GM19193 (cell line): Measurements from ENCODE around the gene ECPAS.

Source experiments
- POLR2A ChIP-seq: IDR thresholded peaks from 4 replicates; pipeline ENCODE4 v1.6.1; 2011; ENCODE audit not compliant: insufficient read depth, insufficient read length; ENCODE audit errors: extremely low read depth

ECPAS gene

DNA sequence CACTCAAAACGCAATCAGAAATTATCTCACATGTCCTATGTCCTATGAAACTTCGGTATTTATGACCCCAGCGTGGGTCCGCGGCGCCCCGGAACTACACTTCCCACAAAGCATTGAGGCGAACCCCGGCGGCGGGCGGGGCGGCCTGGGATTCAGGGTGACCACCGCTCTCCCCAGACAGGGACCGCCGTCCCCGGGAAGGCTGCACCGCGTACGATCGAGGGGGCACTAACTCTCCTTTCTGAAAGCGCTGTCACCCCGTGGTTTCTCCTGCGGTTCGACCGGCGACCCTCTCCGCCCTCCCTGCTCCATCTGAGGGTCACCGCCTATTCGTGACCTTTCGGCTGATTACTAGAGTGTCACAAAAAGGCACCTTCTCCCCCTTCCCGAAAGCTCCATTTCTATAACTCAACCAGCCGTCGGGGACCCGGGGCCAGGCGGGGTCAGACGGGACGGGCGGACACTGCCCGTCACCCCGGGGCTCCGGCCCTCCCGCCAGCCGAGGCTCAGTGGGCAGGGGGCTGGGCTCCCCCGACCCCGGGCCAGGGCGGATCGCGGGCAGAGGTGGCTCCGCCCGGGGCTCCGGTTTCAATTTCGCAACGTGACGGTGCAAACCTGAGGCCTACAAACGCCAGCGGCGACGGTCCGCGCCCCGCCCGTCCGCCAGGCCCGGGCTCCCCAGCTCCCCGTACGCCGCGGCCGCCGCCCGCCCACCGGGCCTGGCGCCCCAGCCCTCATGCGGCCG is 1.3 kb downstream of the ECPAS start:
- peak; percentile 67 for TF ChIP-seq POLR2A

DNA sequence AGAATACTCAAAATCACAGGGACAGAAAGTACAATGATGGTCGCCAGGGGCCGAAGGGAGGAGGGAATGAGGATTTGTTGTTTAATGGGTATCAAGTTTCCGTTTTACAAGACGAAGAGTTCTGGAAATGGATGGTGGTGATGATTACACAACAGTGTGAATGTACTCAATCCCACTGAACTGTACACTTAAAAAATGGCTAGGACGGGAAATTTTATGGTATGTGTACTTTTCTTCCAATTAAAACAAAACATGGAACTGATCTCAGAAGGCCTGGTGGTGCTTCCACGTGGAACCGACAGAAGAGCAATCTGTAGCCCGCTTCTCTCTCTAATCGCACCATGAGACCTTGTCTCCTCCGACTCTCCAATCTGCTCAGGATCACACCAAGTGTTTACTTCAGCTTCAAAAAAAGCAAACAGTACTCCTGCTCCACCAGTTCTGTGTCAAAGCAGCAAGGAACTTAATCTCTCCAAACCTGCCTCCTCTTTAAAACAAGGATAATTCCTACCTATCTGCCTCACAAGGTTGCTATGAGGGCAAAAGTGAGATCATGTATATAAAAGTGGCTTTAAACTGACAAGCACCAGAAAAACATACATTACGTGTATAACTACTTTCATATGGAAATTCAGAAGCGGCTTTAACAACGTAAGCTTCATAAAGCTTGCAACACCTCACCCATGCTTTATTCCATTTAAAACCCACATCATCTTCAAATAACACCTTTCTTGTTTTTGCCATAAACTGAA is 2.1 kb downstream of the ECPAS start:
- TF ChIP-seq POLR2A: no peak

DNA sequence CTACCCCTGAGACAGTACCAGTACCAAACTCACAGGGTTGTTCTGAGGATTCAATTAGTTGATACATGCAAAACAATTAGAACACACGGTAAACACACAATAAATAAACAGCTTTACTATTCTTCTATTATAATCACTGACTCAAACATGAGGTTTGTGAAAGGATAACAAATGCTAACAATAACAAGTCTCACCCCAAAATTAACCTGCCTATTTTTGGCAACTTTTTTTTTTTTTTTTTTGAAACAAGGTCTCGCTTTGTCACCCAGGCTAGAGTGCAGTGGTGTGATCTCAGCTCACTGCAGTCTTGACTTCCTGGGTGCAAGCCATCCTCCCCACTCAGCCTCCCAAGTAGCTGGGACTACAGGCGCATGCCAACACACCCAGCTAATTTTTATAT is 6.5 kb downstream of the ECPAS start:
- TF ChIP-seq POLR2A: no peak

DNA sequence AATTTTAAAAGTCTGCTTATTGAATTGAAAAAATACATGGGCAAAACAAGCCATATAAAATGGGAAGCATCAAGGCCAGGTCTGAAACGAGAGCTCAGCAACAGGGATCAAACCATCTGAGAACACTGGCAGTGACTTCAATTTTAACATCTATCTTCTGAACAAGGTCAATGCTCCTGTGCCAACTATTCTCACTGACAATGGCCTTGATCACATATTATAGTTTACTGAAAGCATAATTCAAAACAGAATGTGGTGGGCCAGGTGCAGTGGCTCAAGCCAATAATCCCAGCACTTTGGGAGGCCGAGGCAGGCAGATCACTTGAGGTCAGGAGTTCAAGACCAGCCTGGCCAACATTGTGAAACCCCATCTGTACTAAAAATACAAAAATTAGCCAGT is 9.0 kb downstream of the ECPAS start:
- no peak for TF ChIP-seq POLR2A

DNA sequence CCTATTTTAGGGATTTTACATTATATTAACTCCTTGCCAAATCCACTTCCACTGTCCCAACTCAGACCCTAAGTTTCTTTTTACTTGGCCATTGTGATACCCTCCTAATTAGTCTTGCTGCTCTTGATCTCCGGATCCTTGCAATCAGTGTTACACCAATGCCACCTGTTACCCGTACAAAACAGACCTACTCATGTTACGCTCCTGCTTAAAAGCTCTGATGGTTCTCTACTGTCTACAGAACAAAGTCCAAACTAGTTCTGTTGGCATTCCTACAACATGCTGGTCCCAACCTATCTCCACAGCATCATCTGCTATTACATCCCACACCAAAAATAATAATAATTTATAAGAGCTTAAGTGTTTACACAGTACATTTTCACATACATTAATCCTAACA is 9.8 kb downstream of the ECPAS start:
- no peak for TF ChIP-seq POLR2A

DNA sequence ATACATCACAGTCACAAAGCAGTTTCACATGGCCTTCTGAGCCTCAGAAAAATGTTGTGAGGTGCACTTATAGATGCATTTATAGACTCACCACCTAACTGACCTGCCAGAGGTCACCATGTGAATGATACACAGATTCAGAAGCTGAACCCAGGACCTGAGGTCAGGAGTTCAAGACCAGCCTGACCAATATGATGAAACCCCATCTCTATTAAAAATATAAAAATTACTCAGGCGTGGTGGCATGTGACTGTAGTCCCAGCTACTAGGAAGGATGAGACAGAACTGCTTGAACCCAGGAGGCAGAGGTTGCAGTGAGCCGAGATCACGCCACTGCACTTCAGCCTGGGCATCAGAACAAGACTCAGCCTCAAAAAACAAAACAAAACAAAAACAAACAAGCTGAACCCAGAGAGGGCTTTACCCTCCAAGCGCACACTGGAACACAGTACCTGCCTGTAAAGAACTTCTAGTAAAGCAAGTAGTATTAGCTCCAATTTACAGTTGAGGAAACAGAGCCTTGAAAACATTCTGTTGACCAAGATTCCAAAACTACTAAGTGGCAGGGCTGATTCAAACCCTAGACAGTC is 16.3 kb downstream of the ECPAS start:
- no peak for TF ChIP-seq POLR2A

DNA sequence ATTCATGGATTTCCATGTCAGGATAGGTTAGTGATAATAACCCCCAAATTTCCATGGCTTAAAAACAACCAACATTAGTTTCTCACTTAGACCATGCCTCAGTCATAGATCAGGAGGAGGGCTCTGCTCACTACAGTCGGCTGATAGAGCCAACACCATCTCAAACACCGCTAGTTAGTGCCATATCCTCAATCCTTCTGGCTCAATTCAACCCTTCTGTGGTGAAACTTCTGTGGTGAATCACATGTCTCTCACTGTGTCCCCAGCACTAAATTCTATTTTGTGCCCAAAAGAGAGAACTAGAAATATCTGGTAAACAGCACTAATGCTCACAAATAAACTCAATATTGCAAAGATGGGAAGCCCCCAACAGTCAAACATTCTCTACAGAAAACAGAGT is 21.1 kb downstream of the ECPAS start:
- no peak for TF ChIP-seq POLR2A

DNA sequence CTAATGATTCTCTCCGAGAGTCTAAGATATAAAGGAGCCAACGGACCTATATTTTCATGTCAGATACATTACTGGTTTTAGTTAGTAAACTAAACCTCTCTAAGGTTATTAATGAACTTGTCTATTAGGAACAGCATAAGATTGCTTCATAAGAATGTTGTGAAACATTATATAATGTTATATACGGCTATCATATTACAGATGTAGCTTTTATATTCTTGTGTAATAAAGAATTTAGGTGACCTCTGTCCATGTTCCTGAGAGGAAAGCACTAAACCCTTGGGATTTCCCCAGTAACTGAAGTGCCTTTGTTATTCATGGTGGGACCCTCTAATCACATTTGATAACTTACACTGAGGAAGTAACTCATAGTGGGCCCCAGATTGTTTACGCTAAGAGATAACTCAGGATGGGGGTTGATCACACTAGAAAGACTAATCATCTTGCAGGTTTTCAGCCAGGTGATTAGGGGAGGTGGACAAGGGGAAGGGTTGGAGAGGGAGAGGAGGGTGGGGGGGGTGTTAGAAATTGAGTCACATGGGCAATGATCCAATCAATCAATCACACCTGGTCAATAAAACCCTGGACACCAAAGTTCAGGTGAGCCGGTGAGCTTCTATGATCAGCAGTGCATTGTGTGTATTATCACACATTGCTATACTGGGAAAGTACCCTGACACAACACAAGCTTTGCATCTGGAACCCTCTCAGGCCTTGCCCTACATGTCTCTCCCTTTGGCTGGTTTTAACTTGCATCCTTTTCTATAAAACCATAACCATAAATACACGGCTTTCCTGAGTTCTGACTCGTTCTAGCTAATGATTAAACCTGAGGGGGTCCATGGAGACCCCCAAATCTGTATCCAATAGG is 25.8 kb downstream of the ECPAS start:
- no peak for TF ChIP-seq POLR2A

DNA sequence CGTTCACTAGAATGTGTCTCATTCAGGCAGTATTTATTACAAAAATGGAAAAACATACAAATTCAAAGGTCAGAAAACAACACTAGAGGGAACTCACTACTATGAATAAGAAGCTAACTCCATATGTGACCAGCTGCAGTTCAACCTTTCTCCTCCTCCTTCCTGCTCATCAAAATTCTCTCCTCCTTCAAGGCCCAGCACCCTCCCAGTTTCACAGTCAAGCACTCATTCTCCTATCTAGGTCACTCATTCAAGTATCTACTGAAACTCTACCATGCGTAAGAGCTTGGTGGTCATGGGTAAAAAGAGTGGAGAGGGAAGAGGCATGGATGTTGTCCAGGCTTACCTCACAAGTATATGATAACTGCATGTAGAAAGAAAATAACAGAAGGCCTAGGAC is 27.7 kb downstream of the ECPAS start:
- no peak for TF ChIP-seq POLR2A

DNA sequence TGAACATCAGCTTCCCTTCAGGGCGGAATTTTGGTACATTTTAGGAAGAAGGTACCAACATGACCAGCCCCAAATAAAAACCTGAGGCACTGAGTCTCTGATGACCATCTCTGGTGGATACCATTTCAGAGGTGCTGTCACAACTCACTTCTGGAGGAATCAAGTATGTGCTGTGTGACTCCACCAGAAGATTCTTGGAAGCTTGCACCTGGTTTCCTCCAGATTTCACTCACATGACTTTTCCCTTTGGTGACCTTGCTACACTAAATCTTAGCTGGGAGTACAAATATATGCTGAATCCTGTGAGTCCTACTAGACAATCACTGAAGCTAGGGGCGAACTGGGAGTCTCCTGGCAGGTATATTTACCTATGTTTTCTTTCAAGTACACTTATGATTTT is 28.5 kb downstream of the ECPAS start:
- no peak for TF ChIP-seq POLR2A

DNA sequence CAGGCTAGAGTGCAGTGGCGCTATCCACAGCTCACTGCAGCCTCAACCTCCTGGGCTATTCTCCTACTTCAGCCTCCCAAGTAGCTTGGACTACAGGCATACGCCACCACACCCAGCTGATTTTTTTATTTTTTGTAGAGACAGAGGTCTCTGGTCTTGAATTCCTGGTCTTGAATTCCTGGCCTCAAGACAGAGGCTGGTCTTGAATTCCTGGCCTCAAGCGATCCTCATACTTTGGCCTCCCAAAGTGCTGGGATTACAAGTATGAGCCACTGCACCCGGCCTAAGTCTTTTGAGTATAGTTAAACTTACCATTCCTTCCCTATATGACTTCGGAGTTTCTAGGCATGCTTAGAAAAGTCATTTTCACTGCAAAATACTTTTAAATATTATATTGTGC is 29.4 kb downstream of the ECPAS start:
- TF ChIP-seq POLR2A: no peak

DNA sequence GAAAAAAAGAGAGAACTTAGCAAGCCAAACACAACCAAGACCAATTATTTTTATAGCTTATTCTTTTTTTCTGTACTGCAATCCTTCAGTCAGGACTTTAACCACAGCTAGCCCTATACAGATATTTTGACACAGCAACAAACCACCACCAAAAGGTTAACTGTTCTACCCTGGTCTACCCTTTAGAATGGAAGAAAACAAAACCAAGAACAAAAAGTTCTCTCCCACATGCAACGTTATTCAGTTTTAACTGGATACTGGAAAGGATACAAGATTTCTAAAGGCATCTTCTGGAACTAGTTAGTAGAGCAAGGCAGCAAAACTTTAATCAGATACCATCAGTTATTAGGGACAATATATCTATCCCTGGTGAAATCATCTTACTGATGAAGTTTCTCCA is 32.6 kb downstream of the ECPAS start:
- TF ChIP-seq POLR2A: no peak

DNA sequence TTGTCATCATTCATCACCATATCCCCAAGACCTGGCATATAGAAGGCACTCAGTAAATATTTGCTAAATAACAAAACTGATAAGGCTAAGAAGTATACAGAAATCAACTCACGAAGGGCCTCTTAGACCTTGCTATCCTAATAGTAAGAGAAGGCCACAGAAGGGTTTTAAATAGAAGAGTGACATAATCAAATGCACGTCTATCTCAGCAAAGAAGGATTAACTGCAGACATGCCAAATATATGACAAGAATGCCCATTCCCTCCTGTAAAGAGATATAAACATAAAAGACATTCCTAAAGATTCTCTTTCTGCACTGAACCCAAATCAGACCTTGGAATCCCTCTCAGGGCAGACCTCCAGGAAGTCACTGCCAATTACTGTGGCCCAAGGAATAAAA is 34.1 kb downstream of the ECPAS start:
- TF ChIP-seq POLR2A: no peak

DNA sequence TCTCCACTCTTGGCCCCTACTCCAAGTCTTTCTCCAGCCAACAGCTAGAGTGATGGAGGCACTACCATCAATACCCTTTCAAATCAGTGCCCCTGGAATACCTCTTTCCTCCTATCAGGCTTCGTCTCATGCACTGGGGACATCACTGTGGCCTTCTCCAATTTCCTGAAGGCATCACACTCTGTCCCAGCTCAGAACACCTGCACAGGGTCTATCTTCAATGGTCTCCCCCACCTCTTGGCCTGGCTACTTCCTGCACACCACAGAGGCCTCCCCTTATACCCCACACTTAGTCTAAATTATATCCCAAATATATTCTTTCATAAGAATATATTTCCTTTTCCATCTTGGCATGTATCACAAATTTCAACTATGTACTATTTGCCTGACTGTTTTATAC is 34.5 kb downstream of the ECPAS start:
- TF ChIP-seq POLR2A: no peak

DNA sequence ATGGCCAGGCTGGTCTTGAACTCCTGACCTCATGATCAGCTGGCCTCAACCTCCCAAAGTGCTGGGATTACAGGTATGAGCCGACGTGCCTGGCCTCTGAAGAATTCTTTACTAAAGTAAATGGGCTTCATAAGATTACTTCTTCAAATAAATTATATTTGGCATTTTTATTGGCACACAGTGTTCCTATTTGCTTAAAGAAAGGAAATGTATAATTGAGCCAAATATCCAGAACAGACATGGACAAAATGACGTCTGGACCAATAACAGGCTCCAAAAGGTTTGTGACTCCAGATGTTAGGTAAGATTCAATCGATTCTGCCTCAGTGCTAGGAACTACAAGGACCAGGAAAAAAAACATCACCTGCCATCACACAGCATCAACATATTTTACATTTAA is 40.7 kb downstream of the ECPAS start:
- TF ChIP-seq POLR2A: no peak
